Activated effector memory CD4-positive, alpha-beta T cell treated with anti-CD3 and anti-CD28 coated beads, Interleukin-2, amount 50 U/mL, for 16 hours (primary cell): ENCODE results near the gene SGCA.

ENCODE experiments used
- DNase-seq: peaks from one replicate; pipeline ENCODE4 v3.0.0-alpha.2; 2020

The SGCA gene

GRCh38 chr17:50134206-50135110, 31.3 kb upstream of the SGCA start:
- no peak for DNase-seq

DNA sequence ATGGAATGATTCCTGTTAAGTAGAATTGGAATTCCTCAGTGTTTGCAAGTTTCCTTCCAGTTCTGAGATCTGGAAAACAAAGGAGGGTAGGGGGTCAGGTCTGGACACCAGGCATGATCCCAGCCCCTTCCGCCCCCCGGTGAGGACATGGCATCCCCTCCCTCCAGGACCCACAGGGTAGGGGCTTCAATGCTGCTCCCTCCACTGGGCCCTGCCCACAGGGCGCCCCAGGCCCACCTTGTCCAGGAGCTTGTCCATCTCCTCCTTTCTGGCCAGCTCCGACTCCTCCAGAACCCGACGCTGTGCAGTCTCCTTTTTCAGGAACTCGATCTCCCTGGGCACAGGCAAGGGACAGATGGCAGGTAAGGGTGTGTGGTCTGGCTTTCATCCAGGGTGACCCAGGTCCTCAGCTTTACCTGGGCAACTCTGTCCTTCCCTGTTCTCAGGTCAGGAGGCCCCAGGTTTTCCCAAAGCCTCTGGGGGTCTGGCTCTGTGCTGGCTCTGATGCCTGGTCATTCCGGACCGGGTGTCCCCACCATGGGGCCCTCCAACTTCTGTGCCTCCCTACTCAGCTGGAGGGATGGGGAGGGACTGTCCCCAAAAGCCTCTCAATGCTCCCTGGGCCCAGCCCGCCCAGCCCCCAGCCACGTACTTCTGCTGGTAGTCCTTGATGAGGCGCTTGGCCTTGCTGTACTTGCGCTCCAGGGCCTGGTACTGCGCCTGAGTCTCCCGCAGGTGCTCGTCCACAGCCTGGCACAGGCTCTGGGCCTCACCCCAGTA, 30.3 kb upstream of the SGCA start:
- DNase-seq = no peak

DNA sequence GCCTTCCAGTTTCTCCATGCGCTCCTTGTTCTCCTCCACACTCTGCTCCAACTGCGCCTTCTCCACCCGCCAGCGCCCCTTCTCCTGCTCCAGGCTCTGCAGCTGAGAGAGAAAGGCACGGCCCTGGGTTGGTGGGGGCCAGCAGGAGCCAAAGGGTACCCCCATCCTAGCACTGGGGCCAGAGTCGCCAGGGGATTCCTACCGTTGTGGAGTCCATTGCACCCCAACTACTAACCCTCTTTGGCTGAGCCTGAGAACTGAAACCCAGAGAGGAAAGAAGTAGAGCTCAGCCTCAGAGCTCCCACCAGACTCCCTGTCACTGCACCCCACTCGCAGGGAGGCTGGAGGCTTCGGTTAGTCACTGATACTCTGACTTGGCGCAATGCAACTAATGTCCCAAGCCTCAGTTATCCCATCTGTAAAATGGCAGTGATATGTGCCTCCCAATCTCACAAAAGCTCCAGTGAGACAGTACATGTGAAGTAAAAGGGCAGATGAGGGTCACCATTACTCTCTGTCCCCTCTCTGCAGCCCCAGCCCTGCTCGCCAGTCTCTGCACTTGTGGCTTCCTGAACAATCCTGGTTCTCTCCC, 29.6 kb upstream of the SGCA start:
- DNase-seq = no peak

GRCh38 chr17:50137042-50137441, 28.8 kb upstream of the SGCA start:
- DNase-seq = no peak

DNA sequence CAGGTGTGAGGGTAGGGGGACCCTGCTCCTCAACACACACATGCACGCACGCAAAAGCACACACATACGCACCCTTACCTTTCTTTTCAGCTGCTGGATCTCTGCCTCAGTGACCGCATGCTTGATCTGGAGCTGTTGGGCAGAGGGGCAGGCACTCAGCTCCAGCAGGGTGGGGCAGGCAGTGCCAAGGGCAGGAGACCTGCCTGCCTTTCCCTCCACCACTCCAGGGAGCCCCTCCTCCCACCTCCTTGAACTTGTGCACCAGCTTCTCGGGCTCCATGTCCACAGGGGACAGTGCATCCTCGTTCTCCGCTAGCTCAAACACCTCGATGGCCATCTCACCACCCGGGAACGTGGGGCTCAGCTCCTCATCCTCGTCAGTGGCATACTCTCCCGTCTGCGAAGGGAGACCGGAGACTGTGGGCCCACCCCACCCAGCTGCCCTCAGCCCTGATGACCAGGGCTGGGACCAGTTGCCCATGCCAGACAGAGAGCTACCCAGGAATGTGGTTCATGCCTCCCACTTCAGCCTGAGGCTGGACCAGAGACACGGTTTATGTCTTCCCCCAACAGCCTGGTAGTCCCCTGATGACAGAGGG, 26.5 kb upstream of the SGCA start:
- no peak for DNase-seq

DNA sequence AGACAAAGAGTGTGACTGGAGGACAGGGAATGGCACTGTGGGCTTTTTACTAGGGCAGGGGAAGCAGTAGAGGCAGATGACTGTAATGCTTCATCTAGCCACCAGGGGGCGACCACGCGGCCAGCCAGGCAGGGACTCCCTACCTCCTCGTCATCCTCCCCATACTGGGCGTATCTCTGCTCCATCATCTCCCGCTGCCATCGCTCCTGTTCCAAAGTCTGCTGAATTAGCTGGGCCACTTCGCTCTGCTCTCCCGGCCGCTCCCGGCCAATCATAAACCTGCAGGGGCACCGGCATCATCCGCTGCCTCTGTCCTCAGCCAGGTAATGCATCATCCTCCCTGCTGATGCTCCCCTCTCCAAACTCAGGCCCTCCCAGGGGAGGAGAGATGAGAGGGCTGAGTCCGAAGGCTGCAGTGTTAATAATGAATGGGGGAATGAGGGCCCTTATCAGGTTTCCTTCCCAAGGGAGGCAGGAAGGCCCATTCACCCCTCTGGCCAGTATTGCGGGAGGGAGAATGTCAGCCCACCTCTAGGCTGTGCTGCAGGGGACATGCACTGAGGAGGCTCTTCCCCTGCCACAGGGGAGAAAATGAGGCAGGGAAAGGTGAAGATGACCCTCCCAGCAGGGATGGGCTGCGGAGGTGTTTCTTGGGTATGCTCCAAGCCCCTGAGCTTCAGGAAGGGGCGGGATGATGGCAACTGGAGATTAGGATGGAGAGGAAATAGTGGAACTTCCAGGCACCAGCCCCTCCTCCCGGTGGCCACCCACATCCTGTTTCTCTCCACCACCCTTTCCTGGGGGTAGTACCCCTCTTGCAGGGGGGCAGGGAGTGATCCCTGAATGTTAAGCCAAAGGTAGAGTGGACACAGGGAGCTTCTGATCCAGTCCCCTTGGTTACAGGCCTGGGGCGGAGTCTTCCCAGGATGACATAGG, 25.6 kb upstream of the SGCA start:
- peak; percentile 93 for DNase-seq

DNA sequence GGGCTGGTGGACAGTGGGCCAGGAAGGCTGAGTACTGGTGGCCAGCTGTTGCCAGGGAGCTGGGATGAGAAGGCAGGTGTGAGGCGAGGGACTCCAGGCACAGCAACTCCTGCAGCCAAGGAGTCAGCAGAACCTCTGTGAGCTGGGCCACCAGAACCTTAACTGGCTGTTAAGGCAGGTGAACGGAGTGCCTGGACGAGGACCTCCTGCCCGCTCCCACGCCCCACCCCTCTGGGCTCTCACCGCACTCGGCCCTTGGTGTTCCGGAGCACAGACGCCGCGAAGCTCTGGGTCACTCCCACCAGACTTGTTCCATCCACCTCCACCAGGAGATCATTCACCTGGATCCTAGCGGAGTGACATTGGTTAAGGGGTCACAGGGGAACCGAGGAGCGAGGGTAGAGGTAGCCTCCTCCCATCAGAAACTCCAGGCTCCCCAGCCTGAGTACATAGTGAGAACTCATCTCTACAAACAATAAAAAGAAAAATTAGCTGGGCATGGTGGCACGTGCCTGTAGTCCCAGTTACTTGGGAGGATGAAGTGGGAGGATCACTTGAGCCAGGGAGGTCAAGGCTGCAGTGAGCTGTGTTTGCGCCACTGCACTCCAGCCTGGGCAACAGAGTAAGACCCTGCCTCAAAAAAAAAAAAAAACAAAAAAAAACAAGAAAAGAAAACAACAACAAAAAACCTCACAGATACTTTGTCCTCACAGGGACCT, 24.6 kb upstream of the SGCA start:
- no peak for DNase-seq

- no peak for DNase-seq
Measured at GRCh38 chr17:50141745-50142110, 24.1 kb upstream of the SGCA start.

GRCh38 chr17:50143461-50144176, 22.2 kb upstream of the SGCA start:
- DNase-seq = no peak

DNA sequence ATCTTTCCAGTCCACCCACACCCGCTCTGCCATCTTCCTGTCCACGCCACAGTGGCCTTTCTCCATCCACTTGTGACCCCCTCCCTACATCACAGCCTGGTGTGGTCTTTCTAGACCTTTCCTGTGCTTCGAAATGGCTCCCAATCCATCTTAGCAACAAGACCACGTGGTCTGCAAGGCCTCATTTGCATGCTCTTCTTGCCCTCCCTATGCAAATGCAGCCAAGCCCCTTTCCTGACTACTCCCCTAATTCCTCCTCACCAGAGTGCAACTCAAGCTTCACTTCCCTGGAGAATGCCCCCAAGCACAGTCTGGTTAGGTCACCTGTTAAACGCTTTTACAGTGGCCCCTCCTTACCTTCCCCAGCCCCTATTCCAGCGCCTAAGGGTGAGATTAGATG, 21.4 kb upstream of the SGCA start:
- DNase-seq = no peak

DNA sequence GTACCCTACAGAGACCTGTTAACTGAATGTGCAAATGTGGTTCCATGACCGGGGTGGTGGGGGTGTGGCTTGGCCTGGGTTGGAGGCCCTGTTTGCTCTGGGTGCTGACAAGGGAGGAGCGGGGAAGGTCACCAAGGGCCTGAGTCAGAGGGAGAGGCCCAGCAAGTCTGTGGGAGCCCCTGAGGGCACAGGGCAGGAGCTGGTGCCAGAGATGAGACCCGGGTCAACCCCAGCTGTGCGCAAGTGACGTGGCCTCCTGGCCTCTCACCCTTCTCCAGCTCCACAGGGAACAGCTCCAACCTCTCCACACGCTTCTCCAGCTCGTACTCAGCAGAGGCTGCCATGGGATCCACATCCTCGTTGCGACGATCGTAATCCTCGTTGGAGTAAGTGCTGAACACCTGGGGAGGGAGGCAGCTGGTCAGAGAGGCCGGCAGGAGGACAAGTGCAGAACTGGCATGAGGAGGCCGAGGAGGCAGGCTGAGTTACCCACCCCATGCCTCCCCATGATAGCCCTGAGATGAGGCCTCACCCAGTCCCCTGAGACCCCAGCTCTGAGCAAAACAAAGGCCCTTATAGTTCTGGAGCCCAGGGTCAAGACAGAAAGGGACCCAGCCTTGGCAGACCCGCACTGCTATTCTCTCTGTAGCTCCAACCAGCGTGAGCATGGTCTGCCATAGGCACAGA, 20.8 kb upstream of the SGCA start:
- no peak for DNase-seq

GRCh38 chr17:50145532-50146229, 20.1 kb upstream of the SGCA start:
- DNase-seq = no peak

DNA sequence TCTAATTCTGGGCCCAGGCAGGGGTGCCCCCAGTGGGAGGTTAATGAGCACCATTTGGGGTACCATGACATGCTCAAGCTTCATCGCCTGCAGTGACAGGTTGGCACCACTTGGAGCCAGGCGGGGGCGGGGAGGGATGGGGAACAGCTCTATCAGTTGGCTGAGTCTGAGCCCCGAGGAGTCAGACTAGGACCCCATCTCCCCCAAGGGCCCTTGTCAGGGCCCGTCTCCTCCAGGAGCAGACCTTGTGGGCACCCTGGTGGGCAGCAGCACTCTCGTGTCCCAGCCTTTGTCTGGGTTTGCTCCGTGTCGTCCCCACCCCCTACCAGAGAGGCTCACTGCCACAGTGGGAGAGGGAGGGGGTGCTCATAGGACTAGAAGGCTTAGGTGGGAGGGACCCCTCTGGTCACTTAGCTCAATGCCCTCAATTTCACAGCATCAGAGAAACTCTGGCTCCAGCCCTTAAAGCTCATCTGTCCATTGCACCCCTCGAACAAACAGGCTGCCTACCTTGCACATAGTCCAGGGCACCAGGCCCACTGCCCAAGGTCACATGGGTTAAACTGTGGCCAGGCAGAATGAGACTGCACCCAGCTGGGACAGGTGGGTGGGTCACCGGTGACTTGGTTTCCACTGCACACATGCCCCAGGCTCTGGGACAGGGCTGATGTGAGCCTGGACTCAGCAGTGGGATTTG, 19.4 kb upstream of the SGCA start:
- peak; percentile 72 for DNase-seq

DNA sequence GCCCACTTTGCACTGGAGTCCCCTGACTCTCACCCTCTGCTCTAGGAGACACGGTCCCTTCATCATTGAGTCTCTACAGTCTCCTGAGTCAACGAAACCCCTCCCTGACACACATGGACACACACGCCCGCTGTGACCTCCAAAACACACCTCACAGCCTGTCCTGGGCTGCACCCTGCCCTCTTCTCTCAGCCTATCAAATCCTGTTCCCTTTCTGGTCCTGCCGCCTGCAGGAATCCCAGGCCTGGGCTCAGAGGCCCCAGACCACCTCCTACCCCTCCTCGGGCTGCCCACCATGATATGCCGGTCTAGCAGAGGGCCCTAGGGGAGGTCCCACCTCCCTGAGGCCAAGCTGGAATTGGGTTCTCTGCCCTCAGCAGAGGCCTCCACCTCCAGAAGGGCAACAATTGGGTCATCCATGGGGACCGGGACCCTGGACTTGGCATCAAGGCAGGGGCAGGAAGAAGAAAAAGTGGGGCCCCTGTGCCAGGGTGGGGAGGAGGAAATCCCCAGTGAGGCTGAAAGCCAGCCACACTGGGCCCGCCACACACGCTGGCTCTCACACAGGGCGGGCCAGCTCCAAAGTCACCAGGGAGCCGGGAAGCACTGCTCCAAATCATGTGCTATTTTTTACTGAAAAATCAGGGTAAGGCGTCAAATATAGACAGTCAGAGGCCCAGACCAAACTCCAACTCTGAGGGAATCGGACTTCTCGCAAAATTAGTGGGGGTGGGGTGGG, 18.7 kb upstream of the SGCA start:
- peak; percentile 73 for DNase-seq

DNA sequence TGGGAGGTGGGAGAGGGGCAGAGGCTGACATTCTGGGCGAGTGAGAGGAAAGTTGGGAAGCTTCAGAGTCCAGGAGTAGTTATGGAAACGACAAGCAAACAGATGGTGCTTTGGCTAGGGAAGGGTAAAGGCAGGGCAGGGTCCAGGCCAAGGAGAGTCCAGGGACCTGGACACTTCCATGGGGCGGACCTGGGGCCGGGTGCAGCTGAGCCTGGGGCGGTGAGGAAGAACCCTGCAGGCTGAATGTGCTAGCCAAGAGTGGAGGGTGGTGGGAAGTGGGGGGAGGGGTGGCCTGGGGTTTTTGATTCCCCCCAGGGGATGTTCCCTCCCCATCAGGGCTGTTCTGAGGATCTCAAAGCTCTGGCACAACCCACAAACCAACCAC, 18.0 kb upstream of the SGCA start:
- no peak for DNase-seq

GRCh38 chr17:50148226-50149090, 17.3 kb upstream of the SGCA start:
- DNase-seq = peak; percentile 93

- DNase-seq = no peak
Measured at GRCh38 chr17:50149091-50149416, 16.8 kb upstream of the SGCA start.
